Sigmoid colon (tissue), 4 donors: ENCODE results near the gene MEF2D.

Source experiments
- EP300 ChIP-seq, 4 donors: sonication (generic); formaldehyde crosslinking; IDR thresholded peaks; one replicate each; pipeline ENCODE4 v1.6.1; 2017; ENCODE audit warnings: antibody characterized with exemption in 4 of 4
- POLR2A ChIP-seq, 2 donors: fragments of 450-650 bp; IDR thresholded peaks; one replicate each; pipeline ENCODE4 v1.6.1; 2016; ENCODE audit warnings: antibody characterized with exemption in 2 of 2, mild to moderate bottlenecking in 2 of 2, moderate library complexity in 2 of 2
- POLR2AphosphoS5 ChIP-seq, 4 donors: sonication (generic); formaldehyde crosslinking; IDR thresholded peaks; one replicate each; pipeline ENCODE4 v1.6.1; 2017; ENCODE audit warnings: antibody characterized with exemption in 4 of 4
- TF ChIP-seq, protein P1 (sequence below), 4 experiments: fragments of 450-650 bp in 3 of 4; fragments of 200-600 bp in 1 of 4; IDR thresholded peaks; one replicate each; pipeline ENCODE4 v1.5.1; 2016 to 2019; ENCODE audit warnings: antibody characterized with exemption in 4 of 4, mild to moderate bottlenecking in 3 of 4, moderate library complexity in 2 of 4

GRCh38 chr1:156480411-156481192 lies 20.0 kb downstream of the MEF2D start:
- TF ChIP-seq, protein P1, sequence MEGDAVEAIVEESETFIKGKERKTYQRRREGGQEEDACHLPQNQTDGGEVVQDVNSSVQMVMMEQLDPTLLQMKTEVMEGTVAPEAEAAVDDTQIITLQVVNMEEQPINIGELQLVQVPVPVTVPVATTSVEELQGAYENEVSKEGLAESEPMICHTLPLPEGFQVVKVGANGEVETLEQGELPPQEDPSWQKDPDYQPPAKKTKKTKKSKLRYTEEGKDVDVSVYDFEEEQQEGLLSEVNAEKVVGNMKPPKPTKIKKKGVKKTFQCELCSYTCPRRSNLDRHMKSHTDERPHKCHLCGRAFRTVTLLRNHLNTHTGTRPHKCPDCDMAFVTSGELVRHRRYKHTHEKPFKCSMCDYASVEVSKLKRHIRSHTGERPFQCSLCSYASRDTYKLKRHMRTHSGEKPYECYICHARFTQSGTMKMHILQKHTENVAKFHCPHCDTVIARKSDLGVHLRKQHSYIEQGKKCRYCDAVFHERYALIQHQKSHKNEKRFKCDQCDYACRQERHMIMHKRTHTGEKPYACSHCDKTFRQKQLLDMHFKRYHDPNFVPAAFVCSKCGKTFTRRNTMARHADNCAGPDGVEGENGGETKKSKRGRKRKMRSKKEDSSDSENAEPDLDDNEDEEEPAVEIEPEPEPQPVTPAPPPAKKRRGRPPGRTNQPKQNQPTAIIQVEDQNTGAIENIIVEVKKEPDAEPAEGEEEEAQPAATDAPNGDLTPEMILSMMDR (IDR thresholded peaks at IDR 0.05), result peak; percentile 28 to 74 (median 58)
- TF ChIP-seq POLR2AphosphoS5 (IDR thresholded peaks at IDR 0.05) (peak in 3 of 4 donors; percentile 4 to 16 (median 13)), EP300 (IDR thresholded peaks at IDR 0.05) (no peak), POLR2A (IDR thresholded peaks at IDR 0.05) (no peak)
